Panc1 (cell line): Measurements from ENCODE around the gene PHF21A. TPM values are rescaled to one million over a fixed set of nuclear protein-coding genes. Genes with fewer than 3 reads are reported as not detected.

Experiments used
- ATAC-seq: fragments of 200-7000 bp; cut with Tn5 transposase; 2 replicates; pipeline ENCODE4 v1.9.1; 2020; ENCODE audit warnings: mild to moderate bottlenecking, moderate library complexity
- BruUV-seq: library from RNA; stranded (reverse); fragments of 400-500 nt; replicated peaks from 2 replicates; lab custom pipeline; 2021; lab: Mats Ljungman, UMichigan
- CTCF ChIA-PET: fragments of 300-600 bp; sonication (Branson Sonifier 250); formaldehyde crosslinking; loops from one replicate; lab custom pipeline; 2022; ENCODE audit warnings: antibody characterized with exemption; lab: Charles Lee
- POLR2A ChIA-PET: fragments of 300-600 bp; sonication (Branson Sonifier 250); formaldehyde crosslinking; loops from one replicate; lab custom pipeline; 2022; ENCODE audit warnings: antibody characterized with exemption; lab: Charles Lee
- DNase-seq: peaks from one replicate; pipeline ENCODE4 v3.0.0-alpha.2; 2010; ENCODE audit warnings: low read depth, low spot score
- H3K27ac ChIP-seq: 2 replicates; pipeline ENCODE4 v1.5.1; 2011; ENCODE audit warnings: mild to moderate bottlenecking, low read length, inconsistent platforms
- H3K27me3 ChIP-seq: fragments of 200-500 bp; sonication (Bioruptor generic); 2 replicates; pipeline ENCODE4 v1.6.0; 2014; ENCODE audit warnings: low read length, inconsistent platforms; ENCODE audit not compliant: control insufficient read depth, insufficient read depth
- H3K36me3 ChIP-seq: fragments of 200-500 bp; sonication (Bioruptor generic); 2 replicates; pipeline ENCODE4 v1.5.1; 2014; ENCODE audit warnings: inconsistent platforms, mild to moderate bottlenecking, low read length, moderate library complexity; ENCODE audit not compliant: control insufficient read depth, insufficient read depth
- H3K4me1 ChIP-seq: 2 replicates; pipeline ENCODE4 v1.5.1; 2011; ENCODE audit warnings: inconsistent platforms, mild to moderate bottlenecking, low read length, moderate library complexity; ENCODE audit not compliant: control insufficient read depth, insufficient read depth
- H3K4me3 ChIP-seq, 2 experiments: 2 replicates each; pipeline ENCODE4 v1.5.1; 2011 to 2012; ENCODE audit warnings: low read depth in 2 of 2, low read length in 2 of 2, mild to moderate bottlenecking in 2 of 2, inconsistent platforms in 1 of 2, moderate library complexity in 1 of 2
- H3K9me3 ChIP-seq: fragments of 200-500 bp; sonication (Bioruptor generic); 2 replicates; pipeline ENCODE4 v1.5.1; 2014; ENCODE audit warnings: low read depth, mild to moderate bottlenecking, inconsistent platforms, low read length, moderate library complexity; ENCODE audit not compliant: control insufficient read depth, insufficient read depth
- CTCF ChIP-seq: fragments of 450-650 bp; IDR thresholded peaks from 2 replicates; pipeline ENCODE4 v1.5.1; 2017; ENCODE audit warnings: mild to moderate bottlenecking
- POLR2AphosphoS5 ChIP-seq: IDR thresholded peaks from 2 replicates; pipeline ENCODE4 v1.6.1; 2012; ENCODE audit warnings: mild to moderate bottlenecking, low read depth, low read length, moderate library complexity
- REST ChIP-seq, 2 experiments: IDR thresholded peaks; 2 replicates each; pipeline ENCODE4 v1.6.1; 2011 to 2012; ENCODE audit warnings: low read depth in 2 of 2, control low read depth in 1 of 2, low read length in 1 of 2, mild to moderate bottlenecking in 1 of 2, moderate library complexity in 1 of 2; ENCODE audit not compliant: insufficient read depth in 1 of 2
- SIN3A ChIP-seq: IDR thresholded peaks from 2 replicates; pipeline ENCODE4 v1.6.1; 2012; ENCODE audit warnings: low read depth, mild to moderate bottlenecking, low read length, moderate library complexity, borderline replicate concordance; ENCODE audit not compliant: insufficient read depth
- in situ Hi-C: cut with HindIII; loops from 2 replicates; pipeline ENCODE4 v1.10.0; 2016; ENCODE audit warnings: low sequenced_read_pairs, low pct_unique_long_range_greater_than_20kb
- intact Hi-C: fragments of 100-400 bp; cut with micrococcal nuclease; formaldehyde crosslinking; loops from one replicate; pipeline ENCODE4 v1.10.0; 2022; ENCODE audit not compliant: unreplicated experiment
- total RNA-seq: library from RNA; stranded (reverse); gene quantifications from one replicate; pipeline ENCODE4 v1.2.1, GENCODE V29; 2021; ENCODE audit not compliant: unreplicated experiment

Gene PHF21A
- total RNA-seq, 1 experiment from 2014 or later = 45.7 TPM

- CTCF ChIA-PET = no interaction called here
- intact Hi-C loops (loop anchor here (5.0 kb wide), 1 partner anchor 115 kb away; no protein-coding TSS in a partner anchor), in situ Hi-C loops (no loop called here)
- Histone ChIP-seq H3K4me1 (peaks cover 22% of the 10 kb centered on the region), H3K4me3 (peak overlapping the region; percentile 77 to 82), H3K27ac (peak overlapping the region; percentile 95), H3K27me3 (no peaks in the 10 kb centered on the region), H3K36me3 (peaks cover 3% of the 10 kb centered on the region; the same call in 1 of the 2 replicates), H3K9me3 (no peaks in the 10 kb centered on the region)
- POLR2A ChIA-PET = interaction anchor here (0.6 kb wide), 1 partner anchor 22 kb away, joined by 8 read pairs; no protein-coding TSS in a partner anchor
- TF ChIP-seq REST (IDR thresholded peaks at IDR 0.05; ENCODE audit: insufficient read depth in 1 of 2, low read depth in 2 of 2, low read length in 1 of 2) (no peak), POLR2AphosphoS5 (peak; percentile 23; the same call in 1 of the 2 replicates)
- DNase-seq (no peak), ATAC-seq (peak; percentile 66)
- BruUV-seq = no TSS peak
These were observed 647 bp upstream of the PHF21A start for GRCh38 chr11:46121724-46122477.

- H3K27ac ChIP-seq = peak overlapping the region; percentile 89
- intact Hi-C loops = loop anchor here (5.0 kb wide), 1 partner anchor 117 kb away; no protein-coding TSS in a partner anchor
- no peak for DNase-seq
- peak; percentile 77 for ATAC-seq
- in situ Hi-C loops = no loop called here
- POLR2A ChIA-PET = no interaction called here
- H3K4me3 ChIP-seq = peak overlapping the region; percentile 82 to 91
- peaks cover 3% of the 10 kb centered on the region; the same call in 1 of the 2 replicates for H3K36me3 ChIP-seq
- H3K27me3 ChIP-seq = no peaks in the 10 kb centered on the region
- TF ChIP-seq CTCF (no peak), REST (IDR thresholded peaks at IDR 0.05; ENCODE audit: insufficient read depth in 1 of 2, low read depth in 2 of 2, low read length in 1 of 2) (no peak), SIN3A (0 out of 2 replicates have a peak, but pooled peaks have one; percentile 25), POLR2AphosphoS5 (0 out of 2 replicates have a peak, but pooled peaks have one; percentile 19)
- no peaks in the 10 kb centered on the region for H3K9me3 ChIP-seq
- peaks cover 23% of the 10 kb centered on the region for H3K4me1 ChIP-seq
- CTCF ChIA-PET = interaction anchor here (0.7 kb wide), 1 partner anchor 80 kb away, joined by 3 read pairs; no protein-coding TSS in a partner anchor
- no TSS peak for BruUV-seq
These were observed 631 bp downstream of the PHF21A start for GRCh38 chr11:46120346-46121300.
